CD8-positive, alpha-beta memory T cell (primary cell): ENCODE data around the gene ST6GALNAC3. TPM values are rescaled to one million over a fixed set of nuclear protein-coding genes. Genes with fewer than 3 reads are reported as not detected.

Experiments used
- CTCF ChIA-PET: fragments of 350-600 bp; sonication (Branson Sonifier 250); formaldehyde crosslinking; loops from one replicate; lab custom pipeline; 2021; ENCODE audit warnings: antibody characterized with exemption; lab: Charles Lee
- POLR2A ChIA-PET: fragments of 350-600 bp; sonication (Branson Sonifier 250); formaldehyde crosslinking; loops from one replicate; lab custom pipeline; 2021; ENCODE audit warnings: antibody characterized with exemption; lab: Charles Lee
- DNase-seq, 5 donors: peaks; one replicate each; pipeline versions ENCODE4 v3.0.0 to v3.0.0-alpha.2; 2020 to 2022; ENCODE audit warnings: mixed read lengths in 1 of 5
- H3K27ac ChIP-seq: one replicate; pipeline ENCODE4 v1.7.0; 2013; ENCODE audit warnings: low read depth, mild to moderate bottlenecking, low read length, moderate library complexity
- H3K27me3 ChIP-seq: 2 replicates; pipeline ENCODE4 v1.7.0; 2013; ENCODE audit warnings: low read length, mild to moderate bottlenecking; ENCODE audit not compliant: insufficient read depth, poor library complexity, severe bottlenecking
- H3K36me3 ChIP-seq: 2 replicates; pipeline ENCODE4 v1.7.0; 2013; ENCODE audit warnings: mild to moderate bottlenecking, low read length, moderate library complexity; ENCODE audit not compliant: insufficient read depth
- H3K4me1 ChIP-seq: 2 replicates; pipeline ENCODE4 v1.7.0; 2013; ENCODE audit warnings: mild to moderate bottlenecking, low read length, moderate library complexity; ENCODE audit not compliant: insufficient read depth
- H3K4me3 ChIP-seq: 2 replicates; pipeline ENCODE4 v1.7.0; 2013; ENCODE audit warnings: mild to moderate bottlenecking, low read length
- H3K9me3 ChIP-seq: 2 replicates; pipeline ENCODE4 v1.7.0; 2013; ENCODE audit warnings: mild to moderate bottlenecking, low read length
- H3K27ac Mint-ChIP-seq, 8 donors: one replicate each; pipeline ENCODE4 v1.8.0; 2020 to 2021; ENCODE audit warnings: mixed read lengths in 8 of 8, mild to moderate bottlenecking in 6 of 8, inconsistent platforms in 3 of 8, moderate library complexity in 3 of 8
- H3K27me3 Mint-ChIP-seq, 2 donors: one replicate each; pipeline ENCODE4 v1.8.0; 2020 to 2021; ENCODE audit warnings: mixed read lengths in 2 of 2, mild to moderate bottlenecking in 1 of 2, moderate library complexity in 1 of 2
- H3K36me3 Mint-ChIP-seq, 3 donors: one replicate each; pipeline ENCODE4 v1.8.0; 2020 to 2021; ENCODE audit warnings: mixed read lengths in 3 of 3, inconsistent platforms in 1 of 3, mild to moderate bottlenecking in 1 of 3
- H3K4me1 Mint-ChIP-seq, 3 donors: one replicate each; pipeline ENCODE4 v1.8.0; 2020 to 2021; ENCODE audit warnings: mixed read lengths in 3 of 3, inconsistent platforms in 1 of 3, mild to moderate bottlenecking in 1 of 3
- H3K4me3 Mint-ChIP-seq, 7 donors: one replicate each; pipeline ENCODE4 v1.8.0; 2020 to 2021; ENCODE audit warnings: mixed read lengths in 7 of 7, mild to moderate bottlenecking in 6 of 7, moderate library complexity in 4 of 7, inconsistent platforms in 2 of 7
- H3K9me3 Mint-ChIP-seq, 5 donors: one replicate each; pipeline ENCODE4 v1.8.0; 2020 to 2022; ENCODE audit warnings: mixed read lengths in 5 of 5, mild to moderate bottlenecking in 3 of 5, moderate library complexity in 2 of 5, inconsistent platforms in 1 of 5
- polyA plus RNA-seq: library from polyadenylated mRNA; unstranded; fragments of 300-500 nt; fragmentation: Illumina TruSeq; gene quantifications from one replicate; pipeline ENCODE4 v1.2.3, GENCODE V29; 2021
- total RNA-seq, 2 experiments: library from RNA; stranded (reverse); gene quantifications; one replicate each; pipeline ENCODE4 v1.2.3, GENCODE V29; 2021

The ST6GALNAC3 gene
- total and polyA plus RNA-seq, 3 experiments from 2014 or later: 0.33 to 1.8 TPM; not detected in 1

DNA sequence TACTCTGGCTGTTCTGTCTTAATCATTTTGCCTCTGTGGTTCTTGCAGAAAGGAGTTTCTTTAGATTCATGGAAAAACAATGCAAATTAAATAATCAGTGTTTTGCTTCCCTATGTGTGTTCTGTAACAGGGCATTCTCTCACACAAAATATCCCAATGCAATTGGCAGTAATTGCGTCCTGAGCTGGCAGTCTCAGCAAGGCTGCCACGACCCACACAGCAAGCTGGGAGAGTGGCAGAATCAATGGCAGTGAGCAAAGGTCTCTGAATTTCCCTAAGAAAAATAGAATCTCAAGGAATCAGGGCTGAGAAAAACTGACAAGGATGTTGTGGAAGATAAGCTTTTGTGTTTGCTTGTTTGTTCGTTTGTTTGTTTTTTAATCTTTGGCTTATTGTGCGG is 594.6 kb downstream of the ST6GALNAC3 start:
- Mint-ChIP-seq H3K4me1 (peaks cover 0 to 5% (median 4%) of the 10 kb centered on the region in 3 donors), H3K9me3 (peaks cover 0 to 4% (median 0%) of the 10 kb centered on the region in 5 donors), H3K27me3 (peaks cover 0 to 3% of the 10 kb centered on the region in 2 donors), H3K4me3 (no peak overlapping the region), H3K27ac (no peak overlapping the region), H3K36me3 (no peaks in the 10 kb centered on the region)
- H3K27me3 ChIP-seq: no peaks in the 10 kb centered on the region
- H3K9me3 ChIP-seq: no peaks in the 10 kb centered on the region
- H3K27ac ChIP-seq: no peak overlapping the region
- no peaks in the 10 kb centered on the region for H3K36me3 ChIP-seq
- ChIA-PET POLR2A (no interaction called here), CTCF (no interaction called here)
- DNase-seq: no peak
- H3K4me3 ChIP-seq: no peak overlapping the region
- H3K4me1 ChIP-seq: no peaks in the 10 kb centered on the region

DNA sequence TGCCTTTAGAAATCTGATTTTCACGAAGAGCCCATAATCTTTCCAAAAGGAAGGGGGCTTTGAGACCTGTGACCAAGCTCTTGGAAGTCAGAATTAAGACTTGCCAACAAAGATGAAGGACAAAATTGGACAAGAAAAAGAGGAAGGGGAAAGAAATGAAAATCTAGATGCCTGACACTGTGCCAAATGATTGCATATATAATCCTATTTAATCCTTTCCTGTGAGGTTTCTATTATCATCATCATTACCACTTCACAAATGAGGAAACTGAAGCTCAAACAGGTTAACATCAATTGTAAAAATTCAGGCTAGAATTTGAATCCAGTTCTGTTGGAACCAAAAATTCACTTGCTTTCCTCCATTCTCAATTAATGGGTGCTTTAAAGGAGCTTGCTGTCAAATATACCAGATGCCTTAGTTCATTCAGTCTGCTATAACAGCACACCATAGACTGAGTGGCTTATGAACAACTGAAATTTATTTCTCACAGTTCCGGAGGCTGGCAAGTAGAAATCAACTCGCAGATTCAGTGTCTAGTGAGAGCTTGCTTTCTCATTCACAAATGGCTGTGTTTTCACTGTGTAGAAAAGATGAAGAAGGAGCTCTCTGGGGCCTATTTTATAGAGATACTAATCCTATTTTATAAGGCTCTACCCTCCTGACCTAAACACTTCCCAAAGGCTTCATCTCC is 595.2 kb downstream of the ST6GALNAC3 start:
- Histone ChIP-seq H3K36me3 (no peaks in the 10 kb centered on the region), H3K27ac (no peak overlapping the region), H3K9me3 (no peaks in the 10 kb centered on the region), H3K4me3 (no peak overlapping the region), H3K4me1 (no peaks in the 10 kb centered on the region), H3K27me3 (no peaks in the 10 kb centered on the region)
- ChIA-PET POLR2A (no interaction called here), CTCF (no interaction called here)
- H3K4me1 Mint-ChIP-seq: peaks cover 0 to 5% (median 4%) of the 10 kb centered on the region in 3 donors
- H3K27ac Mint-ChIP-seq: no peak overlapping the region
- H3K36me3 Mint-ChIP-seq: no peaks in the 10 kb centered on the region
- no peak for DNase-seq
- H3K9me3 Mint-ChIP-seq: peaks cover 0 to 2% (median 0%) of the 10 kb centered on the region in 5 donors
- no peak overlapping the region for H3K4me3 Mint-ChIP-seq
- H3K27me3 Mint-ChIP-seq: no peaks in the 10 kb centered on the region

DNA sequence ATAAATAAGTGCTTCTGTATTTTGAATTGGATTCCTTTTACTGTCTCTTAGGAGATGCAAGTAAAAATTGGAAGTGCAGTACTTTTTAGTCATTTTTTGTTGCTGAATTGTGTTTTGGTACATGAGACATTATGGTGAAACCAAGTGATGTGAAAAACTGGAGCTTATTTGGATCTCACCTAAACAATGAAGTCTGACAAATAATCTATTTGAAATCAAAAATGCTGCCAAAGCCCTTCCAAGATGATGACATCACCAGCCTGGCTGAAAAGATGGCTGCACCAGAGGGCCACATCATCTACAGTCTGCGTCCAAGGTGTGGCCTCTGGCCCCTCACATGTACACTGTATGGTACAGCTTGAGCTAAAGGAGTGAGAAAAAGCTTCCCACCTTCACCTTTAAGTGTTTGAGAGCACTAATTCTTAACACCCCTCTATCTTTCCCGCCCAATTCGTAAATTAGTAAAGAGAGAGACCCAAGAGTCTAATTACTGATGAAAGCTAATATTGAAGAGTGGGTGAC is 600.2 kb downstream of the ST6GALNAC3 start:
- ChIA-PET POLR2A (no interaction called here), CTCF (no interaction called here)
- no peak overlapping the region for H3K4me3 ChIP-seq
- Mint-ChIP-seq H3K36me3 (no peaks in the 10 kb centered on the region), H3K27ac (no peak overlapping the region), H3K4me3 (no peak overlapping the region), H3K9me3 (peaks cover 0 to 2% (median 0%) of the 10 kb centered on the region in 5 donors), H3K27me3 (no peaks in the 10 kb centered on the region), H3K4me1 (no peaks in the 10 kb centered on the region)
- H3K9me3 ChIP-seq: no peaks in the 10 kb centered on the region
- no peak overlapping the region for H3K27ac ChIP-seq
- no peak for DNase-seq
- H3K36me3 ChIP-seq: no peaks in the 10 kb centered on the region
- no peaks in the 10 kb centered on the region for H3K27me3 ChIP-seq
- H3K4me1 ChIP-seq: no peaks in the 10 kb centered on the region

DNA sequence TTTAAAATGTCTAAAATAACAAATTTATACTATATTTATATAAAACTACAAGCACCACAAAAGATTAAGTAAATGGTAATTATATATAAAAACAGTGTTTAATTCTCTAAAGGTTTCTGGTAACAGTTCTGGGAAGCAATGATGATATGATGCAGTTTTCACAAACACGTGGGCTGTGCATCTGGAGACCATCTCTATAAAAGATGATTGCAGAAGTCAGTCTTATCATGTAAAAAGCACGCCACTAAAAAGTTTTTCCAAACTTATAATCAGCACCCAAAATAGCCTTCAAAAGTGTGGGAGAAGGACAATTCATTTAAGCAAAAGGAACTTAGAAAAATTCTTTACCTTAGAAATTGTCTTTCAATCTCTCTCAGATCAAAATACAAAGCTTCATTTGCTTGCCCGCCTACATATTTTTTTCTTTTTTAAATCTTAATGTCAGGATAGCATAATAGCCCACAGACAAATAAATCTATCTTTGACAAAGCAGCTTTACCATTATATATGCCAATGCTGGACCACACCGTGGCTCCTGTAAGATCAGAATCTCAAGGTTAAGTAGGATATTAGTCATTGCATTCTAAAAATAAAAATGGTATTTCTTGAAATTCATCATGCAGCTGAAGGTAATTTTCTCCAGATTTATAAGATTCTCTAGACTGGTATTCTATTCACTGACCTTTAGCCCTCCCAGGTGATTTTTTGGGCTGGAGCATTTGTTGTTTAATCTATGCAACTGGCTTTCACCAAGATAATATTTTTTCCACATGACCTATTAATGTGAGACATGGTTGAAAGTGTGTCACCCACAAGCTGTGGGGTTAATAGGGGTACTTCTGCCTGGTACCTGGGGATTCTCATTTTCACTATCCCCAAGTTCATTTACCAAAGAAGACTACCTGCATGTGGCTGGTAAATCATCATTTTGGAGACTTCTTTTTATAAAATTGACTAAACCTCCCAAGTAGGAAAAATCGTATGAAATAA is 603.2 kb downstream of the ST6GALNAC3 start:
- Histone ChIP-seq H3K9me3 (no peaks in the 10 kb centered on the region), H3K4me1 (no peaks in the 10 kb centered on the region), H3K36me3 (no peaks in the 10 kb centered on the region), H3K27me3 (no peaks in the 10 kb centered on the region), H3K27ac (no peak overlapping the region), H3K4me3 (no peak overlapping the region)
- Mint-ChIP-seq H3K4me3 (no peak overlapping the region), H3K4me1 (no peaks in the 10 kb centered on the region), H3K36me3 (no peaks in the 10 kb centered on the region), H3K9me3 (no peaks in the 10 kb centered on the region), H3K27me3 (no peaks in the 10 kb centered on the region), H3K27ac (no peak overlapping the region)
- ChIA-PET POLR2A (no interaction called here), CTCF (no interaction called here)
- DNase-seq: no peak

DNA sequence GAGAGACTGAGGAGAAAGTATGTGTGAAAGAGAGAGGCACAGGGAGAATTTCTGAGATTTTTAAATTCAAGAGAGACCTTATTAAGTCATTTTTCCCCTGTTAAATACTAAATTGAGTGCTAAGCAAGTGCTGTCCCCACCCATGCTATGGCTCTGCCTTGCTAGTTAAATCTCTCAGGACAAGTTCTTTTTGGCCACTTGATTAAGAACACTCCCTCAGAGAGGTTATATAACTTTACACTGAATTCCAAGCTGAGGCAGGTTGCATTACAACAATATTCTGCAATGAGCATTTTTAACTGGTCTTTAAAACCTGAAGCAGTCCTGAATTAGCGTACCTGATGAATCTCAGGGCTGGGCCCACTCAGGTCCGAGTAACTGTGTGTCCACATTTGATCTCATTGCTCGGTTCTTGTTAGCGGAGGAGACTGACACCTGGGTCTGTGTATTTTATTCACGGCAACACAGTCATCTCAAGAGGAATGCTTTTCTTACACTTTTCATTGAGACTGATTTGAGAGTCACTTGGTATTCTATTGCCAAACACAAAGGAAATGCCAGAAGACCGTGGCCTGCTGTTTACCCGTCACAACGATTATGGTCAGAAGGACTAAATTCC is 605.1 kb downstream of the ST6GALNAC3 start:
- DNase-seq: no peak
- ChIA-PET POLR2A (no interaction called here), CTCF (no interaction called here)
- Mint-ChIP-seq H3K36me3 (no peaks in the 10 kb centered on the region), H3K27me3 (no peaks in the 10 kb centered on the region), H3K4me3 (no peak overlapping the region), H3K27ac (no peak overlapping the region), H3K9me3 (no peaks in the 10 kb centered on the region), H3K4me1 (no peaks in the 10 kb centered on the region)
- H3K4me1 ChIP-seq: no peaks in the 10 kb centered on the region
- no peaks in the 10 kb centered on the region for H3K9me3 ChIP-seq
- H3K27me3 ChIP-seq: no peaks in the 10 kb centered on the region
- H3K27ac ChIP-seq: no peak overlapping the region
- H3K36me3 ChIP-seq: no peaks in the 10 kb centered on the region
- H3K4me3 ChIP-seq: no peak overlapping the region

DNA sequence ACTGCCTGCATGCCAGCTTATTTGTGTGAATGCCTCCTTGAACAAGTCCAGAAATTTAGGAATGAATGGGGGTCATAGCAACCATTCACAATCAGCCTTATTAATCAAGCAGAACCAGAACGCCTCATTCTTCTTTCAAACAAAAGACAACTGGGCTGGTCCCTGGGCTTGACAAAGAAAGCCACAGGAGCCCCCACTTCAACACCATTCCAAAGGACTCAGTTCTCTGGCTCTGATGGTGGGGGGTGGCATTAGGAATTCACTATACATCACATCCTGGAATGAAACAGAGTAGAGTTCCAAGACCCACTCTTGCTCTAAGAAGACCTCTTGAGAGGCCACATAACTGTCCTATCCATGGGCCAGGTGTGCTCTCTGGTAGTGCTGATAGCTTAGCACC is 606.1 kb downstream of the ST6GALNAC3 start:
- Mint-ChIP-seq H3K36me3 (no peaks in the 10 kb centered on the region), H3K27me3 (no peaks in the 10 kb centered on the region), H3K4me1 (no peaks in the 10 kb centered on the region), H3K4me3 (no peak overlapping the region), H3K27ac (no peak overlapping the region), H3K9me3 (no peaks in the 10 kb centered on the region)
- H3K4me3 ChIP-seq: no peak overlapping the region
- H3K9me3 ChIP-seq: no peaks in the 10 kb centered on the region
- ChIA-PET CTCF (no interaction called here), POLR2A (no interaction called here)
- no peak overlapping the region for H3K27ac ChIP-seq
- no peaks in the 10 kb centered on the region for H3K4me1 ChIP-seq
- no peak for DNase-seq
- H3K27me3 ChIP-seq: no peaks in the 10 kb centered on the region
- no peaks in the 10 kb centered on the region for H3K36me3 ChIP-seq

DNA sequence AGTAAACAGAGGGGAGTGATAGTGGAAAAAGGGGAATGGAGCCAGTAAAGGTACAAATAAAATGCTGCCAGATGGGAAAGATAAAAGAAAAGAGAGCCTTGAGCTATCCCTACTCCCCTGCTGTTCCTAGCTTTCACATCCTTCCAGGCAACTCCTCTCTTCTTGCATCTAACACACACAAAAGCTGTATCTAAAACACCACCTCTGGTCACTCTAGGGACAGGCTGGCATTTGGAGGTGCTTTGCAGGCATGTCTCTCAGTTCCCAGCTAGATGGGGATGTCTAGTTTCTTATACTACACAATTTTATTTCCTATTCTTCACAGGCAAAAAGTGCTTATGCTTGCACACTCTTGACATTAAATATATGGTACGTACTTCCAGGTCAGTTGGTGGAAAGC is 607.6 kb downstream of the ST6GALNAC3 start:
- H3K4me3 ChIP-seq: no peak overlapping the region
- no peaks in the 10 kb centered on the region for H3K9me3 ChIP-seq
- POLR2A ChIA-PET: no interaction called here
- H3K36me3 Mint-ChIP-seq: no peaks in the 10 kb centered on the region
- H3K36me3 ChIP-seq: no peaks in the 10 kb centered on the region
- DNase-seq: no peak
- CTCF ChIA-PET: no interaction called here
- H3K27me3 ChIP-seq: no peaks in the 10 kb centered on the region
- H3K27me3 Mint-ChIP-seq: no peaks in the 10 kb centered on the region
- H3K27ac Mint-ChIP-seq: no peak overlapping the region
- H3K4me1 ChIP-seq: no peaks in the 10 kb centered on the region
- H3K4me3 Mint-ChIP-seq: no peak overlapping the region
- no peaks in the 10 kb centered on the region for H3K9me3 Mint-ChIP-seq
- H3K4me1 Mint-ChIP-seq: no peaks in the 10 kb centered on the region
- H3K27ac ChIP-seq: no peak overlapping the region
